ENCODE data around the gene ADSS2. TPM values are rescaled to one million over a fixed set of nuclear protein-coding genes. Genes with fewer than 3 reads are reported as not detected.
A peak's percentile ranks its signal among the peaks of the same experiment; 100 is the strongest.

Gene ADSS2
- total and polyA plus RNA-seq, 2 donors (not counting 3 experiments of a cell fraction or from before 2014, with no cell fraction given) = 35.5 to 90.6 TPM

DNA sequence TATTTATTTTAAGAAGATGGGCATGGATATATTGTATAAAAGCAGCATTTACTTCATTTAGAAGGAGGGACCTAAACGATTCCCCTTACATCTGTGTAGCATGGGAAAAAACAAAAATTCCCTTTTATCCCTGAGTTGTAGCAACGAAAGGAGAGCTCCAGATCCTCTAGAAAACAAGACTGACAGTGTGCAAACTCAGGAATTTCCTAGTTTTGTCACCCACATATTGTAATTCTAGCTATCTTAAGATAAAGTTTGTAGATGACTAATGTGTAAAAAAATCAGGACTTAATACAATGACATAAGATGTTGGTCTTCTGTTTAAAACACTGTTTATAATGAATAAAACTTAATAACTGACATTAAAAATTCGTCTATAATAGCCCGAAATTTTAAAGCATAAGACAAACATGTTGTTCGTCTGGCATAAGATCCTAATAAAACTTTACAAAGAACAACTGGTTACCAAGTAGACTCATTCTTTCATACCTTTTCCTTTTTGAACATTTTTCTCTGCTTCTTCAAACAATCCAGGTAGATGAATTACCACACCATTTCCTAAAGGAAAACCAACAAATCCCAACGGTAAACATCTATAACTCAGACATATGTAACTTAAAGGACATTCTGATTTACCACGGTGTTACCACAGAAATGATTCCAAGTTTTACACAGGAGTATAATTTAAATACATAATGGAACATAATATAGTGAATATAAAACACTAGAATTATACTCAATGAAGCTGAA lies 15.2 kb downstream of the ADSS2 start:
- Histone ChIP-seq H3K9me3 (replicated peaks; ENCODE audit: control insufficient read depth, insufficient read depth, low read length) (no peaks in the 10 kb centered on the region), H4K20me1 (replicated peaks; ENCODE audit: control insufficient read depth, extremely low read depth, insufficient read depth, low read length) (no peaks in the 10 kb centered on the region), H3K9me1 (replicated peaks; ENCODE audit: control insufficient read depth, extremely low read depth, insufficient read depth, low read length) (peaks cover 2% of the 10 kb centered on the region), H3K79me2 (ENCODE audit: control insufficient read depth, insufficient read depth, low read length) (peaks cover 64% of the 10 kb centered on the region), H3K9ac (replicated peaks; ENCODE audit: extremely low read depth, insufficient read depth, low read length) (peak overlapping the region; percentile 56), H3K4me3 (replicated peaks in 1 of 3; ENCODE audit: insufficient read depth in 1 of 3, low read depth in 1 of 3, low read length in 3 of 3) (peak overlapping the region in 1 of 3 experiments; percentile 5), H3K4me1 (ENCODE audit: control insufficient read depth, extremely low read depth, insufficient read depth, low read length) (peaks cover 37% of the 10 kb centered on the region), H2AFZ (ENCODE audit: low read depth, low read length) (no peak overlapping the region), H3K36me3 (ENCODE audit: control insufficient read depth in 2 of 2, extremely low read depth in 1 of 2, insufficient read depth in 2 of 2, low read length in 2 of 2) (peaks cover 9 to 10% of the 10 kb centered on the region in 2 experiments), H3K4me2 (ENCODE audit: insufficient read depth, low read length) (peak overlapping the region; percentile 63), H3K27ac (ENCODE audit: insufficient read depth, low read depth, low read length) (peak overlapping the region; percentile 75), H3K27me3 (ENCODE audit: control insufficient read depth in 2 of 2, insufficient read depth in 2 of 2, low read length in 2 of 2) (no peaks in the 10 kb centered on the region)
- FAIRE-seq = peak; percentile 8
- intact Hi-C loops (cut with micrococcal nuclease) (loop anchor here (1.0 to 5.0 kb wide), 4 partner anchors 9 to 389 kb away; no protein-coding TSS in a partner anchor), dilution Hi-C loops (cut with MboI; ENCODE audit: extremely low pct_ligation_motif_present, low sequenced_read_pairs) (no loop called here)
- TF ChIP-seq POLR2AphosphoS5 (IDR thresholded peaks at IDR 0.05; ENCODE audit: insufficient read depth, low read depth, low read length) = no peak
- ChIA-PET CTCF (interaction anchor here (0.7 to 1.5 kb wide), 4 partner anchors 10 to 137 kb away, joined by 3 to 11 read pairs (median 4); no protein-coding TSS in a partner anchor), POLR2A (no interaction called here)
- DNase-seq (ENCODE audit: low read depth, low spot score) = peak; percentile 73
- TSS peak; percentile 31 for BruUV-seq (replicated peaks)

GRCh38 chr1:244435562-244436205 lies 16.0 kb downstream of the ADSS2 start:
- peak overlapping the region; percentile 75 for H3K27ac ChIP-seq (ENCODE audit: insufficient read depth, low read depth, low read length)
- no peaks in the 10 kb centered on the region for H3K27me3 ChIP-seq (ENCODE audit: control insufficient read depth in 2 of 2, insufficient read depth in 2 of 2, low read length in 2 of 2)
- H3K79me2 ChIP-seq (ENCODE audit: control insufficient read depth, insufficient read depth, low read length) = peaks cover 63% of the 10 kb centered on the region
- H3K36me3 ChIP-seq (ENCODE audit: control insufficient read depth in 2 of 2, extremely low read depth in 1 of 2, insufficient read depth in 2 of 2, low read length in 2 of 2) = peaks cover 9 to 10% of the 10 kb centered on the region in 2 experiments
- peak overlapping the region; percentile 63 for H3K4me2 ChIP-seq (ENCODE audit: insufficient read depth, low read length)
- ChIA-PET POLR2A (no interaction called here), CTCF (interaction anchor here (0.7 to 1.5 kb wide), 4 partner anchors 11 to 136 kb away, joined by 3 to 11 read pairs (median 4); no protein-coding TSS in a partner anchor)
- BruUV-seq (replicated peaks) = TSS peak; percentile 74
- H3K9ac ChIP-seq (replicated peaks; ENCODE audit: extremely low read depth, insufficient read depth, low read length) = peak overlapping the region; percentile 56
- no peaks in the 10 kb centered on the region for H4K20me1 ChIP-seq (replicated peaks; ENCODE audit: control insufficient read depth, extremely low read depth, insufficient read depth, low read length)
- DNase-seq (ENCODE audit: low read depth, low spot score) (peak; percentile 82), FAIRE-seq (peak; percentile 57)
- peaks cover 2% of the 10 kb centered on the region for H3K9me1 ChIP-seq (replicated peaks; ENCODE audit: control insufficient read depth, extremely low read depth, insufficient read depth, low read length)
- peaks cover 37% of the 10 kb centered on the region for H3K4me1 ChIP-seq (ENCODE audit: control insufficient read depth, extremely low read depth, insufficient read depth, low read length)
- intact Hi-C loops (cut with micrococcal nuclease) = loop anchor here (1.0 to 5.0 kb wide), 4 partner anchors 17 to 388 kb away; no protein-coding TSS in a partner anchor
- TF ChIP-seq GATA2 (IDR thresholded peaks at IDR 0.05; ENCODE audit: insufficient read depth, insufficient read length, low read depth, low read length) = no peak
- peak; percentile 82 for TF ChIP-seq JUN (IDR thresholded peaks at IDR 0.05; ENCODE audit: borderline replicate concordance, insufficient read depth, insufficient read length, low read depth)
- TF ChIP-seq POLR2A (IDR thresholded peaks at IDR 0.05; ENCODE audit: low read depth, low read length) = no peak
- TF ChIP-seq FOS (IDR thresholded peaks at IDR 0.05; ENCODE audit: borderline replicate concordance, insufficient read depth, low read length) = peak; percentile 63
- no peak overlapping the region for H3K4me3 ChIP-seq (replicated peaks in 1 of 3; ENCODE audit: insufficient read depth in 1 of 3, low read depth in 1 of 3, low read length in 3 of 3)
- dilution Hi-C loops (cut with MboI; ENCODE audit: extremely low pct_ligation_motif_present, low sequenced_read_pairs) = no loop called here
- no peaks in the 10 kb centered on the region for H3K9me3 ChIP-seq (replicated peaks; ENCODE audit: control insufficient read depth, insufficient read depth, low read length)
- H2AFZ ChIP-seq (ENCODE audit: low read depth, low read length) = no peak overlapping the region
